GM23338 (cell line): ENCODE measurements around the gene SMYD5. TPM values are rescaled to one million over a fixed set of nuclear protein-coding genes. Genes with fewer than 3 reads are reported as not detected.

ENCODE experiments used
- ATAC-seq: fragments of 200-7000 bp; cut with Tn5 transposase; 3 replicates; pipeline ENCODE4 v1.9.1; 2020
- DNase-seq: peaks from one replicate; pipeline ENCODE4 v3.0.0-alpha.2; 2015; ENCODE audit warnings: low spot score
- H2AFZ ChIP-seq: fragments of 200-600 bp; sonication (generic); 2 replicates; pipeline ENCODE4 v1.8.0; 2016; ENCODE audit warnings: antibody characterized with exemption, mild to moderate bottlenecking, moderate library complexity
- H3F3A ChIP-seq: fragments of 200-600 bp; sonication (generic); replicated peaks from 2 replicates; pipeline ENCODE4 v1.8.0; 2017; ENCODE audit warnings: antibody characterized with exemption, mixed run types, low read depth
- H3K27ac ChIP-seq: fragments of 200-600 bp; sonication (generic); 2 replicates; pipeline ENCODE4 v1.6.1; 2016; ENCODE audit warnings: low read depth
- H3K27me3 ChIP-seq: fragments of 200-600 bp; sonication (generic); 2 replicates; pipeline ENCODE4 v1.8.0; 2016; ENCODE audit warnings: mild to moderate bottlenecking, mixed run types, moderate library complexity; ENCODE audit not compliant: insufficient read depth
- H3K36me3 ChIP-seq: fragments of 200-600 bp; sonication (generic); 2 replicates; pipeline ENCODE4 v1.8.0; 2016; ENCODE audit warnings: mild to moderate bottlenecking; ENCODE audit not compliant: insufficient read depth
- H3K4me1 ChIP-seq: fragments of 200-600 bp; sonication (generic); 2 replicates; pipeline ENCODE4 v1.8.0; 2016; ENCODE audit warnings: mild to moderate bottlenecking, moderate library complexity; ENCODE audit not compliant: insufficient read depth
- H3K4me2 ChIP-seq: fragments of 200-600 bp; sonication (generic); 2 replicates; pipeline ENCODE4 v1.7.1; 2017; ENCODE audit warnings: mixed run types
- H3K4me3 ChIP-seq: fragments of 200-600 bp; sonication (generic); 2 replicates; pipeline ENCODE4 v1.6.1; 2016; ENCODE audit warnings: mixed run types
- H3K79me2 ChIP-seq: fragments of 200-600 bp; sonication (generic); replicated peaks from 2 replicates; pipeline ENCODE4 v1.8.0; 2017; ENCODE audit warnings: mild to moderate bottlenecking; ENCODE audit not compliant: insufficient read depth
- H3K9me2 ChIP-seq: fragments of 200-600 bp; sonication (generic); 2 replicates; pipeline ENCODE4 v1.8.0; 2017; ENCODE audit not compliant: insufficient read depth
- H4K20me1 ChIP-seq: fragments of 200-600 bp; sonication (generic); replicated peaks from 2 replicates; pipeline ENCODE4 v1.8.0; 2017; ENCODE audit warnings: mild to moderate bottlenecking; ENCODE audit not compliant: insufficient read depth
- H3K27ac Mint-ChIP-seq: 2 replicates; pipeline ENCODE4 v1.8.0; 2020; ENCODE audit warnings: inconsistent platforms, mild to moderate bottlenecking, moderate library complexity, mixed read lengths
- H3K27me3 Mint-ChIP-seq: 3 replicates; pipeline ENCODE4 v1.8.0; 2022; ENCODE audit warnings: low read depth, mild to moderate bottlenecking, moderate library complexity, mixed read lengths, inconsistent platforms; ENCODE audit not compliant: insufficient read depth, poor library complexity
- H3K36me3 Mint-ChIP-seq: 3 replicates; pipeline ENCODE4 v1.8.0; 2021; ENCODE audit warnings: low read depth, mild to moderate bottlenecking, inconsistent platforms, moderate library complexity, mixed read lengths
- H3K4me1 Mint-ChIP-seq: 3 replicates; pipeline ENCODE4 v1.8.0; 2020; ENCODE audit warnings: mild to moderate bottlenecking, inconsistent platforms, mixed read lengths
- H3K4me3 Mint-ChIP-seq: 3 replicates; pipeline ENCODE4 v1.8.0; 2021; ENCODE audit warnings: moderate library complexity, mild to moderate bottlenecking, inconsistent platforms, mixed read lengths
- H3K9me3 Mint-ChIP-seq: 3 replicates; pipeline ENCODE4 v1.8.0; 2020; ENCODE audit warnings: moderate library complexity, mild to moderate bottlenecking, inconsistent platforms, mixed read lengths
- CREB1 ChIP-seq: fragments of 250-450 bp; sonication (Bioruptor Pico); IDR thresholded peaks from 2 replicates; pipeline ENCODE4 v1.5.0; 2020; ENCODE audit warnings: low read depth, mild to moderate bottlenecking, moderate library complexity
- EZH2phosphoT487 ChIP-seq: fragments of 200-600 bp; sonication (generic); IDR thresholded peaks from one replicate; pipeline ENCODE4 v1.8.1; 2018; ENCODE audit warnings: antibody characterized with exemption; ENCODE audit not compliant: unreplicated experiment
- JUNB ChIP-seq: IDR thresholded peaks from one replicate; pipeline ENCODE4 v1.6.1; 2016; ENCODE audit warnings: antibody characterized with exemption; ENCODE audit not compliant: unreplicated experiment
- NANOG ChIP-seq: IDR thresholded peaks from 2 replicates; pipeline ENCODE4 v1.6.1; 2016; ENCODE audit warnings: antibody characterized with exemption, borderline replicate concordance
- POLR2AphosphoS5 ChIP-seq: IDR thresholded peaks from 2 replicates; pipeline ENCODE4 v1.6.1; 2016; ENCODE audit warnings: antibody characterized with exemption, low read depth
- STAT1 ChIP-seq: IDR thresholded peaks from one replicate; pipeline ENCODE4 v1.6.1; 2016; ENCODE audit warnings: antibody characterized with exemption; ENCODE audit not compliant: unreplicated experiment
- ZNF114 ChIP-seq: fragments of 250-450 bp; sonication (Bioruptor Pico); IDR thresholded peaks from 2 replicates; pipeline ENCODE4 v1.5.0; 2020; ENCODE audit warnings: mild to moderate bottlenecking, moderate library complexity
- ZNF331 ChIP-seq: fragments of 250-450 bp; sonication (Bioruptor Pico); IDR thresholded peaks from 2 replicates; pipeline ENCODE4 v1.5.0; 2020; ENCODE audit warnings: low read depth, mild to moderate bottlenecking, moderate library complexity
- polyA plus RNA-seq: library from polyadenylated mRNA; unstranded; fragments of >200 nt; fragmentation: Nextera tagmentation; extraction: Ambion mirVana; gene quantifications from 2 replicates; pipeline ENCODE4 v1.2.1, GENCODE V29; 2016
- total RNA-seq: library from RNA; depleted of rRNA; stranded (reverse); fragments of >200 nt; shearing (Covaris generic); gene quantifications from 2 replicates; pipeline ENCODE4 v1.2.3, GENCODE V29; 2014
- TF ChIP-seq, protein P1 (sequence below): IDR thresholded peaks from 2 replicates; pipeline ENCODE4 v1.6.1; 2016; ENCODE audit warnings: antibody characterized with exemption
- TF ChIP-seq, protein P2 (sequence below), 2 experiments: fragments of 200-600 bp in 1 of 2; sonication (generic) in 1 of 2; conservative IDR thresholded peaks; 2 replicates each; pipeline versions ENCODE4 v1.5.1 to v1.6.1; 2016 to 2017; ENCODE audit warnings: antibody characterized with exemption in 2 of 2, low read depth in 2 of 2, mild to moderate bottlenecking in 2 of 2, moderate library complexity in 1 of 2
- TF ChIP-seq, protein P3 (sequence below): IDR thresholded peaks from one replicate; pipeline ENCODE4 v1.6.1; 2018; ENCODE audit warnings: antibody characterized with exemption; ENCODE audit not compliant: unreplicated experiment

The SMYD5 gene
- total and polyA plus RNA-seq, 2 experiments from 2014 or later, result 20.5 to 45.8 TPM

DNA sequence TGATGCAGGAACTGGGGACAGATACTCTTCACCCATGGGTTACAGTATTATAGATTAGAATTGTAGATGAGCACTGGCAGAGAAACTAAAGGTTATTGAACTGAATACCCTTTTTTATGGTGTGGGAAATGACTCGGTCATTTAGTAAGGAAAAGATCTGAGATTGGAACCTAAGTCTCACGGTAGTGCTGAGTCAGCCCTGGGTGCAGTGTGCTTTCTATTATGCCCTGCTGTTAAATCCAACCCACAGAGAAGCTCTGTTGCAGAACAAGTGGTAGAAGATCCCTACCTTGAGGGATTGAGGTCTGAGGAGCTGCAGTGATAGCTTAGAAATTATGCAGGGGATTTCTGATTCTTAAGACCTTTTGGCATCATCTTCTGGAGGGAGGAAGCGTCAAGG, 32.8 kb downstream of the SMYD5 start:
- Histone ChIP-seq H3K27ac (no peak overlapping the region), H3K4me1 (no peaks in the 10 kb centered on the region), H3K36me3 (peaks cover 75% of the 10 kb centered on the region), H3F3A (0 out of 2 replicates have a peak, but pooled peaks cover 10% of the 10 kb centered on the region), H3K4me3 (no peak overlapping the region), H3K27me3 (no peaks in the 10 kb centered on the region), H4K20me1 (peaks cover 64% of the 10 kb centered on the region), H3K9me2 (no peaks in the 10 kb centered on the region), H3K79me2 (peaks cover 10% of the 10 kb centered on the region), H3K4me2 (no peak overlapping the region), H2AFZ (no peak overlapping the region)
- Mint-ChIP-seq H3K9me3 (no peaks in the 10 kb centered on the region), H3K4me3 (no peak overlapping the region), H3K36me3 (peaks cover 93% of the 10 kb centered on the region), H3K27ac (0 out of 2 replicates have a peak overlapping the region, but pooled peaks have one; percentile 10), H3K27me3 (peaks cover 2% of the 10 kb centered on the region), H3K4me1 (no peaks in the 10 kb centered on the region)
- DNase-seq (no peak), ATAC-seq (no peak)
- no peak for TF ChIP-seq ZNF114

DNA sequence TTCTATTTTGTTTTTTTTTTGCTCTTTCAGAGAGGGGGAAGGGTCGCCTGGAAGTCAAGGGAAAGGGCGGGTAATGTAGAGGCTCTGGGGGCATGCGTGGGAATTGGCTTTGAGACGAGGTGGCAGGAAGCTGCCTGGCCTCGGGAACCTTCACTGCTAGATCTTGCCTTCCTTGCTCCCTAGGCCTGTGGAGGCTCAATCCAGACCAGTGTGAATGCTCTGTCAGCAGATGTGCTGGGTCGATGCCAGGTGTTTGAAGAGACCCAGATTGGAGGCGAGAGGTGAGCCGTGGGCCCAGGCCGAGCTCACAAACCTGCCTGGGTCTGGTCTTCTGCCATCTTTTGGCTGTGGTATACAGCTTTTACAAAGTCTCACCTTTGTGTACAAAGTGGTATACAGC, 35.6 kb downstream of the SMYD5 start:
- Histone ChIP-seq H2AFZ (no peak overlapping the region), H3K27ac (no peak overlapping the region), H3K4me1 (no peaks in the 10 kb centered on the region), H3K79me2 (no peaks in the 10 kb centered on the region), H3K9me2 (no peaks in the 10 kb centered on the region), H4K20me1 (peaks cover 60% of the 10 kb centered on the region), H3F3A (peaks cover 11% of the 10 kb centered on the region; the same call in 1 of the 2 replicates), H3K27me3 (no peaks in the 10 kb centered on the region), H3K36me3 (peaks cover 53% of the 10 kb centered on the region), H3K4me3 (no peak overlapping the region), H3K4me2 (no peak overlapping the region)
- Mint-ChIP-seq H3K4me3 (no peak overlapping the region), H3K36me3 (peaks cover 91% of the 10 kb centered on the region), H3K9me3 (no peaks in the 10 kb centered on the region), H3K27me3 (peaks cover 5% of the 10 kb centered on the region), H3K4me1 (0 out of 3 replicates have a peak, but pooled peaks cover 3% of the 10 kb centered on the region), H3K27ac (no peak overlapping the region)
- ATAC-seq, result no peak
- no peak for DNase-seq
- no peak for TF ChIP-seq EZH2phosphoT487
- no peak for TF ChIP-seq NANOG
- no peak for TF ChIP-seq CREB1 (CRISPR knock-in tag)
- TF ChIP-seq, protein P1, sequence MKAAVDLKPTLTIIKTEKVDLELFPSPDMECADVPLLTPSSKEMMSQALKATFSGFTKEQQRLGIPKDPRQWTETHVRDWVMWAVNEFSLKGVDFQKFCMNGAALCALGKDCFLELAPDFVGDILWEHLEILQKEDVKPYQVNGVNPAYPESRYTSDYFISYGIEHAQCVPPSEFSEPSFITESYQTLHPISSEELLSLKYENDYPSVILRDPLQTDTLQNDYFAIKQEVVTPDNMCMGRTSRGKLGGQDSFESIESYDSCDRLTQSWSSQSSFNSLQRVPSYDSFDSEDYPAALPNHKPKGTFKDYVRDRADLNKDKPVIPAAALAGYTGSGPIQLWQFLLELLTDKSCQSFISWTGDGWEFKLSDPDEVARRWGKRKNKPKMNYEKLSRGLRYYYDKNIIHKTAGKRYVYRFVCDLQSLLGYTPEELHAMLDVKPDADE, result no peak
- TF ChIP-seq, protein P2, sequence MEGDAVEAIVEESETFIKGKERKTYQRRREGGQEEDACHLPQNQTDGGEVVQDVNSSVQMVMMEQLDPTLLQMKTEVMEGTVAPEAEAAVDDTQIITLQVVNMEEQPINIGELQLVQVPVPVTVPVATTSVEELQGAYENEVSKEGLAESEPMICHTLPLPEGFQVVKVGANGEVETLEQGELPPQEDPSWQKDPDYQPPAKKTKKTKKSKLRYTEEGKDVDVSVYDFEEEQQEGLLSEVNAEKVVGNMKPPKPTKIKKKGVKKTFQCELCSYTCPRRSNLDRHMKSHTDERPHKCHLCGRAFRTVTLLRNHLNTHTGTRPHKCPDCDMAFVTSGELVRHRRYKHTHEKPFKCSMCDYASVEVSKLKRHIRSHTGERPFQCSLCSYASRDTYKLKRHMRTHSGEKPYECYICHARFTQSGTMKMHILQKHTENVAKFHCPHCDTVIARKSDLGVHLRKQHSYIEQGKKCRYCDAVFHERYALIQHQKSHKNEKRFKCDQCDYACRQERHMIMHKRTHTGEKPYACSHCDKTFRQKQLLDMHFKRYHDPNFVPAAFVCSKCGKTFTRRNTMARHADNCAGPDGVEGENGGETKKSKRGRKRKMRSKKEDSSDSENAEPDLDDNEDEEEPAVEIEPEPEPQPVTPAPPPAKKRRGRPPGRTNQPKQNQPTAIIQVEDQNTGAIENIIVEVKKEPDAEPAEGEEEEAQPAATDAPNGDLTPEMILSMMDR (conservative IDR thresholded peaks at IDR 0.05; ENCODE audit: low read depth in 2 of 2), result no peak
- TF ChIP-seq STAT1, result no peak
- no peak for TF ChIP-seq ZNF331 (CRISPR knock-in tag)
- TF ChIP-seq POLR2AphosphoS5, result no peak
- TF ChIP-seq, protein P3, sequence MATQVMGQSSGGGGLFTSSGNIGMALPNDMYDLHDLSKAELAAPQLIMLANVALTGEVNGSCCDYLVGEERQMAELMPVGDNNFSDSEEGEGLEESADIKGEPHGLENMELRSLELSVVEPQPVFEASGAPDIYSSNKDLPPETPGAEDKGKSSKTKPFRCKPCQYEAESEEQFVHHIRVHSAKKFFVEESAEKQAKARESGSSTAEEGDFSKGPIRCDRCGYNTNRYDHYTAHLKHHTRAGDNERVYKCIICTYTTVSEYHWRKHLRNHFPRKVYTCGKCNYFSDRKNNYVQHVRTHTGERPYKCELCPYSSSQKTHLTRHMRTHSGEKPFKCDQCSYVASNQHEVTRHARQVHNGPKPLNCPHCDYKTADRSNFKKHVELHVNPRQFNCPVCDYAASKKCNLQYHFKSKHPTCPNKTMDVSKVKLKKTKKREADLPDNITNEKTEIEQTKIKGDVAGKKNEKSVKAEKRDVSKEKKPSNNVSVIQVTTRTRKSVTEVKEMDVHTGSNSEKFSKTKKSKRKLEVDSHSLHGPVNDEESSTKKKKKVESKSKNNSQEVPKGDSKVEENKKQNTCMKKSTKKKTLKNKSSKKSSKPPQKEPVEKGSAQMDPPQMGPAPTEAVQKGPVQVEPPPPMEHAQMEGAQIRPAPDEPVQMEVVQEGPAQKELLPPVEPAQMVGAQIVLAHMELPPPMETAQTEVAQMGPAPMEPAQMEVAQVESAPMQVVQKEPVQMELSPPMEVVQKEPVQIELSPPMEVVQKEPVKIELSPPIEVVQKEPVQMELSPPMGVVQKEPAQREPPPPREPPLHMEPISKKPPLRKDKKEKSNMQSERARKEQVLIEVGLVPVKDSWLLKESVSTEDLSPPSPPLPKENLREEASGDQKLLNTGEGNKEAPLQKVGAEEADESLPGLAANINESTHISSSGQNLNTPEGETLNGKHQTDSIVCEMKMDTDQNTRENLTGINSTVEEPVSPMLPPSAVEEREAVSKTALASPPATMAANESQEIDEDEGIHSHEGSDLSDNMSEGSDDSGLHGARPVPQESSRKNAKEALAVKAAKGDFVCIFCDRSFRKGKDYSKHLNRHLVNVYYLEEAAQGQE, result no peak
- no peak for TF ChIP-seq JUNB
